HuH-7.5 (cell line): ENCODE data around the gene PROP1.
"Not testable (repeated sequence)": the region's sequence is repeated elsewhere in the genome, so short reads cannot be mapped to it uniquely, and the experiment has no call there.

Experiments
- DNase-seq: peaks from one replicate; pipeline ENCODE4 v3.0.0; 2011; ENCODE audit warnings: low spot score

PROP1 gene

DNA sequence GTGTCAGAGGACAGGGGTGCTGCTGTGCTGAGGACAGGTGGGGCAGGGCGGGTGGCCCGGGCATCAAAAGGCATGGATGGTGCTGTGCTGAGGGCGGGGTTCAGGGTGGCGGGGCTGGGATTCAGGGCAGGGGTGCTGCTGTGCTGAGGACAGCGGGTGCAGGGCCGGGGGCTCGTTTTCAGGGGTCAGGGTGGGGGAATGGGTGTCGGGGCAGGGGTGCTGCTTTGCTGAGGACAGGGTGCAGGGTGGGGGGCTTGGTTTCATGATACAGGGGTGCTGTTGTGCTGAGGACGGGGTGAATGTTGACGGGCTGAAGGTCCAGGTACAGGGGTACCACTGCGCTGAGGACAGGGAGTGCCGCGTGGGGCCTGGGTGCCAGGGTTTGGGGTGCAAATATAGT lies 50.9 kb downstream of the PROP1 start:
- not testable (repeated sequence) for DNase-seq

DNA sequence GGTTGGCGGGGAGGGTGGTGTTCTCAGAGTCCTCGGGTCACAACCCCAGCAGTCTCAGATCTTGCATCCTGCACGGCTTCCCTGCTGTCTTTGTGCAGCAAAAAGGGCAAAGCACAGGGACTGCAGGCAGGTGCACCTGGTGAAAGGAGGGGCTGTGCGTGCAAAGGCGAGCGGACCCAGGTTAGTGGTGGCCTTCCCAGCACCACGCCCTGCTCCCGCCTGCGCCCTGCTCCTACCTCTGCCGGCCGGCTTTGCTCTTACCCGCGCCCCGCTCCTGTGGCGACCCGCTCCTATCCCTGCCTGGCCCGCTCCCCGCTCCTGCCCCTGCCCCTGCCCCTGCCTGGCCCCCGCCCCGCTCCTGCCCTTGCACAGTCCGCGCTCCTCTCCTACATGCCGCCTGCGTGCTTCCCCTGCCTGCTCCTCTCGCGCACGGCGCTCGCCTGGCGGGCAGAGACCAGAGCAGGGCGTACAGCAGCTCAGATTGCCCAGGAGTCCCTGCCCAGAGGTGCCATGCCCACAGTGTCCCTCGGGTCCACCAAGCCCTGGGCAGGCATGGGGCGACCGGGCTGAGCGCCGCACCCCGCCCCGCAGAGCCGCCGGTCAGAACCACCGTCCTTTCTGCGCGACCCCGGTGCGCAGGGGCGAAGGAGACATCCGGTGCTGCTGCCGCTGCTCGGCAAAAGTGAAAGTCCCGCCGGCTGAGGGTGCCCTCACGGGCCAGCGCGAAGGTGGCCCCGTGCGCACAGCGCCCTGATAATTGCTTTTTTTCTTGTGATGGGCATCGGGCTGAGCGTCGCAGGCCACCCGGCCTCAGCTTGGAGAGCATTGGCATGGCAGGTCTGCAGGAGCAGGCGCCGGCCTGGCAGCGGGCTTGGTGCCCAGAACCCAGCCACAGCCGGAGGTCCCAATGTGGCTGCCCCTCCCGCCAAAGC lies 52.0 kb downstream of the PROP1 start:
- DNase-seq: not testable (repeated sequence)

DNA sequence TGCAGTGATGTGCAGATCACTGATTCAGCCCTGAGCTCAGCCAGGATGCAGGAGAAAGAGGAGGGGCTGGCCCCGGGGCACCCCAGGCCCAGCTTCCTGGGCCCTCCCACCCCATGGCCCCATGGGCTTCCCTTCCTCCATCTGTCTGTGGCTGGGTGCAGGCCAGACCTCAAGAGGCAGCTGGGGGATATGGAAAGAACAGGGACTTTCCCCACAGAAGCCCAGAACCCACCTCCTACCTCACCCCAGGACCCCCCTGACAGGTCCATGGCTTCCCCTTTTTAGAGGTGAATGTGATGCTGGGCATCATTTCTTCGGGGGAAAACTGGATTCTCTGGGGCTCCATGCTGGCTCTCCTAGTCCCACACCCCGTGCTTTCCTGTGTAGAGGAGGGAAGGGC lies 53.1 kb downstream of the PROP1 start:
- not testable (repeated sequence) for DNase-seq
